Measurements from ENCODE around the gene ITGA1. TPM values are rescaled to one million over a fixed set of nuclear protein-coding genes. Genes with fewer than 3 reads are reported as not detected.

The ITGA1 gene
- polyA plus RNA-seq, 1 donor (not counting 4 experiments of a cell fraction or from before 2014, with no cell fraction given), result 1.4 TPM

DNA sequence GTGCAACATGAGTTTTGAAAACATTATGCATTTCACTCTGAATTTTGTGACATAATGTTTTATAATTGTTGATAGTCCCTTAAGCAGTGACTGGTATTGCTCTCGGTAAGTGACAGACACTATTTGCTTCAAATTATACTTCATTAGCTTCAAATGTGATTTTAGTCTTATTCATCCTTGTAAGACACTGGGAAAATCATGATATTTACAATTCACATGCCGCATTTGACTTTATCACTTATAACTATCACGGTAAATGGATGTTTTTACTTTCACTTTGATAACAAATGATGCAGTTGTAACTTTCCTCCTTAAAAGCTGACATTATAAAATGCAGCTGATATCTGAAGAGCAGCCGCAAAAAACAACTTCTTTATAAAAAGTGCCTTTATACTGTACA lies 157.3 kb downstream of the ITGA1 start:
- dilution Hi-C loops (cut with MboI; ENCODE audit: extremely low pct_ligation_motif_present, low sequenced_read_pairs), result no loop called here
- peak overlapping the region in 2 of 3 experiments; percentile 59 to 69 for H3K4me3 ChIP-seq (ENCODE audit: control insufficient read depth in 2 of 3, extremely low read depth in 1 of 3, insufficient read depth in 2 of 3, low read depth in 1 of 3, low read length in 3 of 3)

DNA sequence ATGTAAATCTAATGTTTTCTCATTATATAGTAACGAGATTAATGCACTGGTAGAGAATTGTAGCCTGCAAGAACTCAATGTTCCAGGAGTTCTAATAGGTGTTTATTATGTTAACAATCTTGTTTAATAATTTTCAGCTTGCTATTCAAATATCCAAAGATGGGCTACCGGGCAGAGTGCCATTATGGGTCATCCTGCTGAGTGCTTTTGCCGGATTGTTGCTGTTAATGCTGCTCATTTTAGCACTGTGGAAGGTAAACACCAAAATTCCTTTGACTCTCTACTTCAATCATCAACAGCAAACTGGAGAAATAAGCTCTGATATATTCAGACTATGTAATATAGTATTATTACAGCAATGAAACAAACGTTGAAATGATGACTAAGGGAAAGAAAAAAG lies 159.5 kb downstream of the ITGA1 start:
- no peak overlapping the region for H3K27ac ChIP-seq (ENCODE audit: control insufficient read depth, insufficient read depth, low read length)
- dilution Hi-C loops (cut with MboI; ENCODE audit: extremely low pct_ligation_motif_present, low sequenced_read_pairs), result no loop called here
- H3K9me3 ChIP-seq (ENCODE audit: control insufficient read depth, low read depth, low read length), result no peaks in the 10 kb centered on the region
- FAIRE-seq (peak; percentile 68), DNase-seq (ENCODE audit: low read depth, low spot score) (no peak)
- TF ChIP-seq, protein P1, sequence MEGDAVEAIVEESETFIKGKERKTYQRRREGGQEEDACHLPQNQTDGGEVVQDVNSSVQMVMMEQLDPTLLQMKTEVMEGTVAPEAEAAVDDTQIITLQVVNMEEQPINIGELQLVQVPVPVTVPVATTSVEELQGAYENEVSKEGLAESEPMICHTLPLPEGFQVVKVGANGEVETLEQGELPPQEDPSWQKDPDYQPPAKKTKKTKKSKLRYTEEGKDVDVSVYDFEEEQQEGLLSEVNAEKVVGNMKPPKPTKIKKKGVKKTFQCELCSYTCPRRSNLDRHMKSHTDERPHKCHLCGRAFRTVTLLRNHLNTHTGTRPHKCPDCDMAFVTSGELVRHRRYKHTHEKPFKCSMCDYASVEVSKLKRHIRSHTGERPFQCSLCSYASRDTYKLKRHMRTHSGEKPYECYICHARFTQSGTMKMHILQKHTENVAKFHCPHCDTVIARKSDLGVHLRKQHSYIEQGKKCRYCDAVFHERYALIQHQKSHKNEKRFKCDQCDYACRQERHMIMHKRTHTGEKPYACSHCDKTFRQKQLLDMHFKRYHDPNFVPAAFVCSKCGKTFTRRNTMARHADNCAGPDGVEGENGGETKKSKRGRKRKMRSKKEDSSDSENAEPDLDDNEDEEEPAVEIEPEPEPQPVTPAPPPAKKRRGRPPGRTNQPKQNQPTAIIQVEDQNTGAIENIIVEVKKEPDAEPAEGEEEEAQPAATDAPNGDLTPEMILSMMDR (optimal IDR thresholded peaks at IDR 0.05 in 1 of 3, IDR thresholded peaks at IDR 0.05 in 1 of 3, conservative IDR thresholded peaks at IDR 0.05 in 1 of 3; ENCODE audit: extremely low read depth in 1 of 3, insufficient read depth in 2 of 3, low read length in 3 of 3), result no peak
- TF ChIP-seq EZH2 (IDR thresholded peaks at IDR 0.05; ENCODE audit: low read length), result no peak
- no peak overlapping the region for H2AFZ ChIP-seq (ENCODE audit: control insufficient read depth, low read length)
- no peak overlapping the region for H3K4me3 ChIP-seq (ENCODE audit: control insufficient read depth in 2 of 3, extremely low read depth in 1 of 3, insufficient read depth in 2 of 3, low read depth in 1 of 3, low read length in 3 of 3)
- H3K79me2 ChIP-seq (ENCODE audit: control insufficient read depth, insufficient read depth, low read length), result no peaks in the 10 kb centered on the region
- H3K9me1 ChIP-seq (ENCODE audit: control insufficient read depth, extremely low read depth, insufficient read depth, low read length), result no peaks in the 10 kb centered on the region
- peak overlapping the region; percentile 11 for H3K4me2 ChIP-seq (ENCODE audit: control insufficient read depth, extremely low read depth, insufficient read depth, low read depth, low read length)
- H3K9ac ChIP-seq (ENCODE audit: control insufficient read depth, extremely low read depth, insufficient read depth, low read length), result no peak overlapping the region
- no peaks in the 10 kb centered on the region for H3K27me3 ChIP-seq (ENCODE audit: control insufficient read depth, extremely low read depth, insufficient read depth, low read length)
- no peaks in the 10 kb centered on the region for H3K36me3 ChIP-seq (ENCODE audit: control insufficient read depth in 2 of 2, extremely low read depth in 1 of 2, insufficient read depth in 2 of 2, low read length in 2 of 2)
- peaks cover 48% of the 10 kb centered on the region for H3K4me1 ChIP-seq (ENCODE audit: control insufficient read depth, extremely low read depth, insufficient read depth, low read length)
- no peaks in the 10 kb centered on the region for H4K20me1 ChIP-seq (ENCODE audit: control insufficient read depth, extremely low read depth, insufficient read depth, low read length)

More for the DNA sequence above, 157.3 kb downstream of the ITGA1 start:
- H3K36me3 ChIP-seq (ENCODE audit: control insufficient read depth in 2 of 2, extremely low read depth in 1 of 2, insufficient read depth in 2 of 2, low read length in 2 of 2), result no peaks in the 10 kb centered on the region
- no peaks in the 10 kb centered on the region for H3K79me2 ChIP-seq (ENCODE audit: control insufficient read depth, insufficient read depth, low read length)
- no peak for TF ChIP-seq EZH2 (IDR thresholded peaks at IDR 0.05; ENCODE audit: low read length)
- TF ChIP-seq, protein P1 (optimal IDR thresholded peaks at IDR 0.05 in 1 of 3, IDR thresholded peaks at IDR 0.05 in 1 of 3, conservative IDR thresholded peaks at IDR 0.05 in 1 of 3; ENCODE audit: extremely low read depth in 1 of 3, insufficient read depth in 2 of 3, low read length in 3 of 3), result no peak
- peaks cover 38% of the 10 kb centered on the region for H3K4me1 ChIP-seq (ENCODE audit: control insufficient read depth, extremely low read depth, insufficient read depth, low read length)
- peak overlapping the region; percentile 6 for H3K27ac ChIP-seq (ENCODE audit: control insufficient read depth, insufficient read depth, low read length)
- H3K9me3 ChIP-seq (ENCODE audit: control insufficient read depth, low read depth, low read length), result no peaks in the 10 kb centered on the region
- peak; percentile 44 for FAIRE-seq
- peak overlapping the region; percentile 86 for H3K4me2 ChIP-seq (ENCODE audit: control insufficient read depth, extremely low read depth, insufficient read depth, low read depth, low read length)
- no peaks in the 10 kb centered on the region for H3K27me3 ChIP-seq (ENCODE audit: control insufficient read depth, extremely low read depth, insufficient read depth, low read length)
- H3K9ac ChIP-seq (ENCODE audit: control insufficient read depth, extremely low read depth, insufficient read depth, low read length), result peak overlapping the region; percentile 55
- DNase-seq (ENCODE audit: low read depth, low spot score), result no peak
- no peaks in the 10 kb centered on the region for H3K9me1 ChIP-seq (ENCODE audit: control insufficient read depth, extremely low read depth, insufficient read depth, low read length)
- peak overlapping the region; percentile 97 for H2AFZ ChIP-seq (ENCODE audit: control insufficient read depth, low read length)
- no peaks in the 10 kb centered on the region for H4K20me1 ChIP-seq (ENCODE audit: control insufficient read depth, extremely low read depth, insufficient read depth, low read length)
